Activated CD8-positive, alpha-beta memory T cell treated with anti-CD3 and anti-CD28 coated beads, Interleukin-2, amount 10 ng/mL, durations not matched to agents 7 days and 5 days (primary cell): Measurements from ENCODE around the gene IRF4. TPM values are rescaled to one million over a fixed set of nuclear protein-coding genes. Genes with fewer than 3 reads are reported as not detected.
"Not testable (repeated sequence)": the region's sequence is repeated elsewhere in the genome, so short reads cannot be mapped to it uniquely, and the experiment has no call there.

Experiments used
- ATAC-seq: fragments of 150-1000 bp; cut with Tn5 transposase; one replicate; pipeline ENCODE4 v1.10.0; 2021; ENCODE audit warnings: moderate library complexity
- CTCF ChIA-PET: fragments of 350-600 bp; sonication (Branson Sonifier 250); formaldehyde crosslinking; loops from one replicate; lab custom pipeline; 2021; ENCODE audit warnings: antibody characterized with exemption; lab: Charles Lee
- DNase-seq: peaks from one replicate; pipeline ENCODE4 v3.0.0-alpha.2; 2020
- H3K27ac Mint-ChIP-seq: one replicate; pipeline ENCODE4 v1.8.0; 2021; ENCODE audit warnings: mild to moderate bottlenecking, mixed read lengths
- H3K27me3 Mint-ChIP-seq: one replicate; pipeline ENCODE4 v1.8.0; 2021; ENCODE audit warnings: mixed read lengths
- H3K36me3 Mint-ChIP-seq: one replicate; pipeline ENCODE4 v1.8.0; 2021; ENCODE audit warnings: mild to moderate bottlenecking, mixed read lengths
- H3K4me1 Mint-ChIP-seq: one replicate; pipeline ENCODE4 v1.8.0; 2021; ENCODE audit warnings: mixed read lengths
- H3K4me3 Mint-ChIP-seq: one replicate; pipeline ENCODE4 v1.8.0; 2021; ENCODE audit warnings: mild to moderate bottlenecking, moderate library complexity, mixed read lengths
- H3K9me3 Mint-ChIP-seq: one replicate; pipeline ENCODE4 v1.8.0; 2022; ENCODE audit warnings: low read depth, mixed read lengths
- total RNA-seq, 2 experiments: library from RNA; stranded (reverse); gene quantifications; one replicate each; pipeline ENCODE4 v1.2.3, GENCODE V29; 2021

IRF4 gene
- total RNA-seq, 2 experiments from 2014 or later: 184 to 254 TPM

GRCh38 chr6:421211-421610 lies 29.7 kb downstream of the IRF4 start:
- Mint-ChIP-seq H3K36me3 (peaks cover 14% of the 10 kb centered on the region), H3K27ac (no peak overlapping the region), H3K4me1 (peaks cover 21% of the 10 kb centered on the region), H3K4me3 (no peak overlapping the region), H3K27me3 (peaks cover 2% of the 10 kb centered on the region), H3K9me3 (peaks cover 4% of the 10 kb centered on the region)
- DNase-seq (no peak), ATAC-seq (no peak)
- CTCF ChIA-PET: no interaction called here

- H3K4me1 Mint-ChIP-seq: peaks cover 21% of the 10 kb centered on the region
These were observed 31.0 kb downstream of the IRF4 start for GRCh38 chr6:422433-423054.

GRCh38 chr6:423055-423798 lies 31.7 kb downstream of the IRF4 start:
- CTCF ChIA-PET: interaction anchor here (0.6 to 1.3 kb wide), 6 partner anchors 9 to 171 kb away, joined by 3 to 6 read pairs (median 4); no protein-coding TSS in a partner anchor
- peaks cover 9% of the 10 kb centered on the region for H3K36me3 Mint-ChIP-seq
- H3K4me1 Mint-ChIP-seq: peaks cover 27% of the 10 kb centered on the region
- ATAC-seq (no peak), DNase-seq (no peak)
- peaks cover 3% of the 10 kb centered on the region for H3K9me3 Mint-ChIP-seq
- H3K4me3 Mint-ChIP-seq: no peak overlapping the region
- no peak overlapping the region for H3K27ac Mint-ChIP-seq
- peaks cover 2% of the 10 kb centered on the region for H3K27me3 Mint-ChIP-seq

More at GRCh38 chr6:422433-423054, 31.0 kb downstream of the IRF4 start:
- CTCF ChIA-PET: interaction anchor here (0.6 to 1.3 kb wide), 7 partner anchors 10 to 172 kb away, joined by 3 to 6 read pairs (median 5); no protein-coding TSS in a partner anchor
- Mint-ChIP-seq H3K27me3 (peaks cover 2% of the 10 kb centered on the region), H3K36me3 (peaks cover 9% of the 10 kb centered on the region), H3K27ac (no peak overlapping the region), H3K9me3 (peaks cover 3% of the 10 kb centered on the region), H3K4me3 (no peak overlapping the region)
- ATAC-seq (peak; percentile 95), DNase-seq (peak; percentile 87)

GRCh38 chr6:423799-424345 lies 32.3 kb downstream of the IRF4 start:
- Mint-ChIP-seq H3K4me1 (peaks cover 31% of the 10 kb centered on the region), H3K4me3 (no peak overlapping the region), H3K27me3 (peaks cover 2% of the 10 kb centered on the region), H3K27ac (no peak overlapping the region), H3K9me3 (peaks cover 3% of the 10 kb centered on the region), H3K36me3 (peaks cover 9% of the 10 kb centered on the region)
- DNase-seq (no peak), ATAC-seq (no peak)
- CTCF ChIA-PET: no interaction called here

- H3K4me3 Mint-ChIP-seq: no peak overlapping the region
These were observed 33.3 kb downstream of the IRF4 start for GRCh38 chr6:424741-425417.

GRCh38 chr6:425418-425788 lies 33.9 kb downstream of the IRF4 start:
- H3K4me1 Mint-ChIP-seq: peaks cover 45% of the 10 kb centered on the region
- ATAC-seq, H3K4me3 Mint-ChIP-seq, CTCF ChIA-PET, H3K27me3 Mint-ChIP-seq, DNase-seq, H3K9me3 Mint-ChIP-seq, H3K27ac Mint-ChIP-seq, H3K36me3 Mint-ChIP-seq: not testable (repeated sequence)

More at GRCh38 chr6:424741-425417, 33.3 kb downstream of the IRF4 start:
- DNase-seq (no peak), ATAC-seq (no peak)
- CTCF ChIA-PET: interaction anchor here (0.7 kb wide), 1 partner anchor 22 kb away, joined by 3 read pairs; no protein-coding TSS in a partner anchor
- peaks cover under 1% of the 10 kb centered on the region for H3K27me3 Mint-ChIP-seq
- H3K27ac Mint-ChIP-seq: no peak overlapping the region
- H3K4me1 Mint-ChIP-seq: peaks cover 41% of the 10 kb centered on the region
- H3K36me3 Mint-ChIP-seq: peaks cover 6% of the 10 kb centered on the region
- peaks cover 3% of the 10 kb centered on the region for H3K9me3 Mint-ChIP-seq

GRCh38 chr6:426198-426738 lies 34.7 kb downstream of the IRF4 start:
- DNase-seq, H3K27me3 Mint-ChIP-seq, H3K36me3 Mint-ChIP-seq, H3K9me3 Mint-ChIP-seq, ATAC-seq, H3K27ac Mint-ChIP-seq, CTCF ChIA-PET, H3K4me3 Mint-ChIP-seq: not testable (repeated sequence)
- peaks cover 52% of the 10 kb centered on the region for H3K4me1 Mint-ChIP-seq

GRCh38 chr6:428047-428603 lies 36.6 kb downstream of the IRF4 start:
- ATAC-seq: no peak

GRCh38 chr6:429515-430121 lies 38.1 kb downstream of the IRF4 start:
- Mint-ChIP-seq H3K4me1 (peaks cover 69% of the 10 kb centered on the region), H3K27me3 (no peaks in the 10 kb centered on the region), H3K27ac (peak overlapping the region; percentile 62), H3K4me3 (no peak overlapping the region), H3K9me3 (no peaks in the 10 kb centered on the region), H3K36me3 (no peaks in the 10 kb centered on the region)
- peak; percentile 50 for DNase-seq
- ATAC-seq: no peak
- CTCF ChIA-PET: no interaction called here

More at GRCh38 chr6:428047-428603, 36.6 kb downstream of the IRF4 start:
- no peaks in the 10 kb centered on the region for H3K27me3 Mint-ChIP-seq
- no peak for DNase-seq
- no peaks in the 10 kb centered on the region for H3K36me3 Mint-ChIP-seq
- H3K9me3 Mint-ChIP-seq: no peaks in the 10 kb centered on the region
- H3K4me3 Mint-ChIP-seq: no peak overlapping the region
- CTCF ChIA-PET: no interaction called here
- H3K4me1 Mint-ChIP-seq: peaks cover 62% of the 10 kb centered on the region
- H3K27ac Mint-ChIP-seq: no peak overlapping the region

GRCh38 chr6:431504-431903 lies 40.0 kb downstream of the IRF4 start:
- Mint-ChIP-seq H3K36me3 (no peaks in the 10 kb centered on the region), H3K4me3 (no peak overlapping the region), H3K9me3 (no peaks in the 10 kb centered on the region), H3K4me1 (peaks cover 75% of the 10 kb centered on the region), H3K27me3 (no peaks in the 10 kb centered on the region), H3K27ac (peak overlapping the region; percentile 63)
- peak; percentile 37 for ATAC-seq
- CTCF ChIA-PET: interaction anchor here (0.8 to 1.4 kb wide), 11 partner anchors 9 to 966 kb away, joined by 3 to 8 read pairs (median 4); no protein-coding TSS in a partner anchor
- peak; percentile 59 for DNase-seq

GRCh38 chr6:431986-432385 lies 40.4 kb downstream of the IRF4 start:
- no peaks in the 10 kb centered on the region for H3K27me3 Mint-ChIP-seq
- H3K27ac Mint-ChIP-seq: peak overlapping the region; percentile 63
- H3K9me3 Mint-ChIP-seq: no peaks in the 10 kb centered on the region
- H3K36me3 Mint-ChIP-seq: no peaks in the 10 kb centered on the region
- CTCF ChIA-PET: interaction anchor here (0.8 to 1.4 kb wide), 11 partner anchors 9 to 965 kb away, joined by 3 to 8 read pairs (median 4); no protein-coding TSS in a partner anchor
- H3K4me3 Mint-ChIP-seq: peak overlapping the region; percentile 11
- ATAC-seq (peak; percentile 78), DNase-seq (peak; percentile 92)
- H3K4me1 Mint-ChIP-seq: peaks cover 76% of the 10 kb centered on the region

GRCh38 chr6:434051-434705 lies 42.6 kb downstream of the IRF4 start:
- Mint-ChIP-seq H3K9me3 (no peaks in the 10 kb centered on the region), H3K4me1 (peaks cover 63% of the 10 kb centered on the region), H3K36me3 (no peaks in the 10 kb centered on the region), H3K27me3 (peaks cover 4% of the 10 kb centered on the region), H3K27ac (peak overlapping the region; percentile 89), H3K4me3 (peak overlapping the region; percentile 62)
- CTCF ChIA-PET: interaction anchor here (0.9 to 2.6 kb wide), 7 partner anchors 10 to 245 kb away, joined by 3 to 10 read pairs (median 5); no protein-coding TSS in a partner anchor
- DNase-seq: no peak
- no peak for ATAC-seq
